GM18508 (cell line): ENCODE measurements around the gene DUSP28.
"Not testable (repeated sequence)": the region's sequence is repeated elsewhere in the genome, so short reads cannot be mapped to it uniquely, and the experiment has no call there.

Experiments
- ATAC-seq: cut with Tn5 transposase; IDR thresholded peaks from one replicate; pipeline ENCODE4 v1.9.1; 2021; ENCODE audit warnings: moderate number of reproducible peaks; ENCODE audit not compliant: insufficient read depth, unreplicated experiment

The DUSP28 gene

GRCh38 chr2:240526521-240526920, 33.6 kb upstream of the DUSP28 start:
- ATAC-seq, result no peak

GRCh38 chr2:240527153-240527750, 32.9 kb upstream of the DUSP28 start:
- ATAC-seq, result no peak

GRCh38 chr2:240528406-240529040, 31.6 kb upstream of the DUSP28 start:
- no peak for ATAC-seq

GRCh38 chr2:240529344-240529999, 30.7 kb upstream of the DUSP28 start:
- no peak for ATAC-seq

- no peak for ATAC-seq
Observed at GRCh38 chr2:240530181-240530580, 30.0 kb upstream of the DUSP28 start.

GRCh38 chr2:240531038-240531437, 29.1 kb upstream of the DUSP28 start:
- ATAC-seq, result no peak

- no peak for ATAC-seq
Observed at GRCh38 chr2:240532031-240532775, 28.0 kb upstream of the DUSP28 start.

GRCh38 chr2:240538031-240538780, 22.0 kb upstream of the DUSP28 start:
- no peak for ATAC-seq

- ATAC-seq, result not testable (repeated sequence)
Observed at GRCh38 chr2:240539101-240539500, 21.1 kb upstream of the DUSP28 start.

- no peak for ATAC-seq
Observed at GRCh38 chr2:240539906-240540305, 20.3 kb upstream of the DUSP28 start.

- ATAC-seq, result no peak
Observed at GRCh38 chr2:240551288-240551687, 8.9 kb upstream of the DUSP28 start.

- ATAC-seq, result no peak
Observed at GRCh38 chr2:240551811-240552210, 8.3 kb upstream of the DUSP28 start.

- ATAC-seq, result no peak
Observed at GRCh38 chr2:240553956-240554480, 6.1 kb upstream of the DUSP28 start.

- ATAC-seq, result no peak
Observed at GRCh38 chr2:240554767-240555493, 5.2 kb upstream of the DUSP28 start.

- no peak for ATAC-seq
Observed at GRCh38 chr2:240555541-240556250, 4.5 kb upstream of the DUSP28 start.

GRCh38 chr2:240556553-240557100, 3.5 kb upstream of the DUSP28 start:
- no peak for ATAC-seq

GRCh38 chr2:240557101-240557751, 2.9 kb upstream of the DUSP28 start:
- no peak for ATAC-seq

GRCh38 chr2:240557808-240558207, 2.3 kb upstream of the DUSP28 start, which contains the start of gene ANKMY1:
Gene ANKMY1 (minus strand): TSS chr2:240557988. CDS start chr2:240557335, 653 bp downstream.
- ATAC-seq, result no peak
